ENCODE data around the gene GPHN.
A peak's percentile ranks its signal among the peaks of the same experiment; 100 is the strongest.
"Not testable (repeated sequence)": the region's sequence is repeated elsewhere in the genome, so short reads cannot be mapped to it uniquely, and the experiment has no call there.

Gene GPHN

GRCh38 chr14:66503532-66503931 lies 4.4 kb upstream of the GPHN start:
- DNase-seq, result no peak

- peak; percentile 38 for DNase-seq
Observed at GRCh38 chr14:66507181-66507721, 696 bp upstream of the GPHN start.

DNA sequence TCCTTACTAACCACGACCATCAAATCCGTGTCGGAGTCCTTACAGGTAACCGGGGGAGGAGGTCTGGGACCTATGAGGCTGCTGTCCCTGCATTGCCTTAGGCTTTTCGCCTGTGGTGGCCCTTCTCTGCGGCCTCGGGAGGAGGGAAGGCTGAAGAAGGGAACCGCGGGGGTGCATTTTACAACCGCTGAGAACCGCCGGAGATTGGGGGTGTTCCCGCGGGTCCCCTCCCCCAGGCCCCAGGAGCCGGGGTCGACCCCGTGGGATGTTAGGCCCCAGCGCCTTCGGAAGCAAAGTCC lies 549 bp downstream of the GPHN start:
- no peak for DNase-seq

GRCh38 chr14:66508846-66509621 lies 1.1 kb downstream of the GPHN start:
- DNase-seq, result peak; percentile 51

- DNase-seq, result no peak
Observed at GRCh38 chr14:66509874-66510273, 1.9 kb downstream of the GPHN start.

DNA sequence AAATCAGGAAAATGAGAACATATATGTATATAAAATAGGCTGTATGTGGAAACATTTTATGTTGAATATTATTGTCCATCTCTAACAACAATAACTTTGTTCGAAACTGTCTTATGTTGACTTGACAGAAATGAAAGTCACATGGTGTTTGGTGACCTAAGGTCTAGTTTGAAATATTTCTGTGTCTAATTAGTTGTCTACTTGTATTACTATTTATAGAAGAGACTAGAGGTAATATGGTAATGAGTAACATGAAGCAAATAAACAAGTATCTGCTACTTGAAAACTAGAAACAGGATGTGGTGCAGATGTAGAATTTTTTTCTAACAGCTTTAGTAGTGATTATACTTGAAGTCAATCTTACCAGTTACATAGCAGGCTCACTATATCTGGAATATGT lies 3.9 kb downstream of the GPHN start:
- no peak for DNase-seq

- no peak for DNase-seq
Observed at GRCh38 chr14:66514213-66514612, 6.3 kb downstream of the GPHN start.

DNA sequence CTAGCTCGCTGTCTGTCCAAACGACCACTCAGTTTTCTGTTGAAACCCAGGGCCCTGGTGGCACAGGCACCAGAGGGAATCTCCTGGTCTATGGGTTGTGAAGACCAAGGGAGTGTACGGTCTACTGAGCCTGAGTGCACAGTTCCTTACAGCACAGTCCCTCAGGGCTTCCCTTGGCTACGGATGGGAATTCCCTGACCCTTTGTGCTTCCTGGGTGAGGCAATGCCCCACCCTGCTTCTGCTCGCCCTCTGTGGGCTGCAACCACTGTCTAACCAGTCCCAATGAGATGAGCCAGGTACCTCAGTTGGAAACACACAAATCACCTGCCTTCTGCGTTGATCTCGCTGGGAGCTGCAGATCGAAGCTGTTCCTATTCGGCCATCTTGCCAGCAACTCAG lies 22.6 kb downstream of the GPHN start:
- no peak for DNase-seq

DNA sequence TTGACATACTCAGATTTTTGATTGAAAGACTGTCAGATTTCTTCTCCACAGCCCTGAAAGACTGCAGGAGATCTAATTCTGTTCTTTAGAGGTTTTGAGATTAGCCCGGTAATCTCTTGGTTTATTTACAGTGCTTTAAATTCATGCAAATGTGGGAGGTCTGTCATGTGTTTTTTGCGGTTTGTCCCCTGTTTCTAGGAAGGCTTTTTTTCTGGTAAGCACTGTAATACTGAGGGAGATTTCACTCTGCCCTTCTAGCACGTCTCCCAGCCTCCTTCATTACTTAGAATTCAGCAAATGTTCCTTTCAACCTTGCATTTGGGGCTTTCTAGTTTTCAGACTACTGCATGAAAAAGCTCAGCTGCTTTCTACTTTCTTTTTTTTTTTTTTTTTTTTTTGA lies 31.1 kb downstream of the GPHN start:
- DNase-seq, result no peak

DNA sequence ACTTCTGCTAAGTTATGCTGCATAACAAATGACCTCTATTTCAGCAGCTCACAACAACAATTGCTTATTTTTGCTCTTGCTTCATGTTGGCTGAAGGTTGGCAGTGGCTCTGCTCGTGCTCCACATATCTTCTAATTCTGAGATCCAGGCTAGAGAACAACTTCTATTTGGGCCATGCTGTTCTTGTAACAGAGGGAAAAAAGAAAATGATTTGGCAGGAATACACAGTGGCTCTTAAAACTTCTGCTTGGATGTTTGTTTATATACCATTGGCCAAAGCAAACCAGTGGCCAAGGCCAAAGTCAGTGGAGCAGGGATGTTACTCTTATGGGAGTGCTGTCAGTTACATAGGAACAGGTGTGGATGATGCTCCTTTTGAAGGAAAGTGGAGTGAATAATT lies 32.1 kb downstream of the GPHN start:
- DNase-seq, result no peak

- DNase-seq, result no peak
Observed at GRCh38 chr14:66541627-66542026, 33.7 kb downstream of the GPHN start.

- no peak for DNase-seq
Observed at GRCh38 chr14:66543996-66544395, 36.0 kb downstream of the GPHN start.

DNA sequence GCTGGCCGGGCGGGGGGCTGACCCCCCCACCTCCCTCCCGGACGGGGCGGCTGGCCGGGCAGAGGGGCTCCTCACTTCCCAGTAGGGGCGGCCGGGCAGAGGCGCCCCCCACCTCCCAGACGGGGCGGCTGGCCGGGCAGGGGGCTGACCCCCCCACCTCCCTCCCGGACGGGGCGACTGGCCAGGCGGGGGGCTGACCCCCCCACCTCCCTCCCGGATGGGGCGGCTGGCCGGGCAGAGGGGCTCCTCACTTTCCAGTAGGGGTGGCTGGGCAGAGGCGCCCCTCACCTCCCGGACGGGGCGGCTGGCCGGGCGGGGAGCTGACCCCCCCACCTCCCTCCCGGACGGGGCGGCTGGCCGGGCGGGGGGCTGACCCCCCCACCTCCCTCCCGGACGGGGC lies 37.2 kb downstream of the GPHN start:
- DNase-seq, result not testable (repeated sequence)

DNA sequence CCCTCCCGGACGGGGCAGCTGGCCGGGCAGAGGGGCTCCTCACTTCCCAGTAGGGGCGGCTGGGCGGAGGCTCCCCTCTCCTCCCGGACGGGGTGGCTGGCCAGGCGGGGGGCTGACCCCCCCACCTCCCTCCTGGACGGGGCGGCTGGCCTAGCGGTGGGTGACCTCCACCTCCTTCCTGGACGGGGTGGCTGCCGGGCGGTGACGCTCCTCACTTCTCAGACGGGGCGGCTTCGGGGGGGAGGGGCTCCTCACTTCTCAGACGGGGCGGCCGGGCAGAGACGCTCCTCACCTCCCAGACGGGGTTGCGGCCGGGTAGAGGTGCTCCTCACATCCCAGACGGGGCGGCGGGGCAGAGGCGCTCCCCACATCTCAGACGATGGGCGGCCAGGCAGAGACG lies 37.8 kb downstream of the GPHN start:
- DNase-seq, result not testable (repeated sequence)

GRCh38 chr14:66563731-66564130 lies 55.8 kb downstream of the GPHN start:
- DNase-seq, result no peak

DNA sequence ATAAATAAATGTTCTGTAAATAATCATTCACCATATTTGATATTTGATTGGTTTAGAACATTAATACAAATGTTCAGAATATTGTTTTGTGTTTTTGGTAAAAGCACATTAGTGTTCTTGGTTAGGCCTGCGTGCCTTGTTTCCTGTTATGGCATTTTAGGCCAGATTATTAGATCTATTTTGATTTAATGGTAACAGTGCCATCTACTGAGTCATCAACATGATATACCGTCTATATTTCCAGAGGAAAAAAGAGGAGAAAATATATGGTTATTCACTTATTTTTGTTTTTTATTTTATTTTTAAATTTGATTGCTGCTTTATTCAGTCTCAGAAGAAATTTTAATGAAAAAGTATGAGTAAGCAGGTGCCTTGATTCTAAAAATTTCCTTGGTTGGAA lies 60.3 kb downstream of the GPHN start:
- no peak for DNase-seq

- DNase-seq, result no peak
Observed at GRCh38 chr14:66572826-66573225, 64.9 kb downstream of the GPHN start.

DNA sequence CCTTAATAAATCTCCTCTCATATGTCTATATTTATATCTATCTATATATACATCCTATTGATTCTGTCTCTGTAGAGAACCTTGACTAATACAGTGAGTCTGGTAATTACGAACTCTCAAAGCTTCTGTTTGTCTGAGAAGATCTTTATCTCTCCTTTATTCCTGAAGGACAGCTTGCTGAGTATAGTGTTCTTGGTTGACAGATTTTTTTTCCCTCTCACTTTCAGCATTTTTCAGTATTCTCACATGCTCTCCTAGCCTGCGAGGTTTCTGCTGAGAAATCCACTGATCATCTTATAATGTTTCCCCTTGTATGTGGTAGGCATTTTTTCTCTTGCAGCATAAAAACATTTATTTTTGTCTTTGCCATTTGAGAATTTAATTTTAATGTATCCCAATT lies 67.1 kb downstream of the GPHN start:
- no peak for DNase-seq

GRCh38 chr14:66575939-66576338 lies 68.0 kb downstream of the GPHN start:
- DNase-seq, result no peak

DNA sequence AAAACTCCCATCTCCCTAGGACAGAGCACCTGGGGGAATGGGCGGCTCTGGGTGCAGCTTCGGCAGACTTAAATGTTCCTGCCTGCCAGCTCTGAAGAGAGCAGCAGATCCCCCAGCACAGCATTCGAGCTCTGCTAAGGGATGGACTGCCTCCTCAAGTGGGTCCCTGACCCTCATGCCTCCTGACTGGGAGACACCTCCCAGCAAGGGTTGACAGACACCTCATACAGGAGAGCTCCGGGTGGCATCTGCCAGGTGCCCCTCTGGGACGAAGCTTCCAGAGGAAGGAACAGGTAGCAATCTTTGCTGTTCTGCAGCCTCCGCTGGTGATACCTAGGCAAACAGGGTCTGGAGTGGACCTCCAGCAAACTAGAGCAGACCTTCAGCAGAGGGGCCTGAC lies 79.8 kb downstream of the GPHN start:
- DNase-seq, result not testable (repeated sequence)

DNA sequence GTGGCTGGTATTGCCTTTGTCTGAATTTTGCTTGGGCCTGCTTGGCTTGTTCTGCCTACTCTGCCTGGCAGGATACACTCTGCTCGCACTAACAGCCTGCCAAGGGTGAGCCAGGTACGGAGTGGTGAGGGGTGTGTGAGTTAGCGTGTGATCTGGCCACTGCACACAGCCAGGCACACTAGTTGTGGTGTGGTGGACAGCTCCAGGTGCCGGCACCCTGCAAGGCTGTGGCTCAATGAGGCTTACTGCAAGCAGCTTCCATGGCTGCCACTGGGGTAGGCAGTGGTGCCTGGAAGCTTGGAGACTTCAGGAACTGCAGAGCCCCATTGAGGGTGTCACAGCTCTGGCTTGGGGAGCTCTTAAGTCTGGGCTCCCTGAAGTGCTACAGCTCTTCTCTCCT lies 87.4 kb downstream of the GPHN start:
- DNase-seq, result no peak

DNA sequence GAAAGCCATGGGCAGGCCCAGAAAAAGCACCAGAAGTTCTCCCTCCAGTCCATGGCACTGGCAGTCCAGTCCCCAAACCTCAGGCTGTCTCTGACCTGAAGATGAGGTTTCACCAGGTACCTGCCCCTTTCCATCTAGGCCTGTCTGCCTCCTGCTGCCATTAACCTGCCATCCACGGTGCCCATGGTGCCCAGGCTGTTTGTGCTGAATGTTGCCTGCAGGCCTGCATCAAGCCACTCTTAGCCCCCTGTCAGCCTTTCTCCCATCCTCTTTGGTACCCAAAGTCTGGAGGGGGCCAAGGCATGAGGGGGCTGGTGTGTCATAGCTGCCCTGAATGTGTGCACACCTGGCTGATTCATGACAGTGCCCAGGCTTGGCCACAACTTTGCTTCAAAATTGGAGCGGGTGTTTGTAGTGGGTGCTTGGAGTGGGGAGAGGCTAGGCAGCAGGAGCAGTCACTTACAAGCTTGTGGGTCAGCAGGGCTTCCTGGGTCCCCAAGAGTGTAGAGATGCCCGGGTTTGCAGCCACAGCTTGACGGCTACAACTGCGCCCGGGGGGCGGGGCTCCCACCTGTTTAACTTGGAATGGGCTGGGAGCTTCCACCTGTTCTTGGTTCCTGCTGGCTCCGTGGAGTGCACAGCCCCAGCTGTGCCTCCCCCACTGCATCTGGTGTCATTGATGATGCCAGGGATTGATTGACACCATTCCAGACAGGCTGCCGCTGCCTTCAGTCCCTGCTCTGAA lies 88.5 kb downstream of the GPHN start:
- no peak for DNase-seq

- DNase-seq, result no peak
Observed at GRCh38 chr14:66600416-66600815, 92.5 kb downstream of the GPHN start.

GRCh38 chr14:66601932-66602578 lies 94.1 kb downstream of the GPHN start:
- DNase-seq, result no peak
